ENCODE results near the gene RPS19.
"Not testable (repeated sequence)": the region's sequence is repeated elsewhere in the genome, so short reads cannot be mapped to it uniquely, and the experiment has no call there.

The RPS19 gene

GRCh38 chr19:41901707-41902360, 41.8 kb downstream of the RPS19 start:
- DNase-seq, result no peak

DNA sequence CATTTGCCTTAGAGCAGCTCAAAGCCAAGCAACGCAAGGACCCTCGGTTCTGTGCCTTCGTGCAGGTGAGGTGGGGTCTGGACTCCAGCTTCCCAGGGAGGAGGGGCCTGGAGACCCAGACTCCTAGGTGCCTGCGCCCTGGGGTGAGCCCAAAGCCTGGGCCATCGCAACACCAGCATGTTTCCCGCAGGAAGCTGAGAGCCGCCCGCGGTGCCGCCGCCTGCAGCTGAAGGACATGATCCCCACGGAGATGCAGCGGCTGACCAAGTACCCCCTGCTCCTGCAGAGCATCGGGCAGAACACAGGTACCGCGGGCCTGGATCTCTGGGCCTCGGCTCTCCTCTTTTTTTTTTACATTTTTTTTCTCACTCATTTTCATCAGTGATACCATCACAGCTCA, 42.5 kb downstream of the RPS19 start:
- no peak for DNase-seq

DNA sequence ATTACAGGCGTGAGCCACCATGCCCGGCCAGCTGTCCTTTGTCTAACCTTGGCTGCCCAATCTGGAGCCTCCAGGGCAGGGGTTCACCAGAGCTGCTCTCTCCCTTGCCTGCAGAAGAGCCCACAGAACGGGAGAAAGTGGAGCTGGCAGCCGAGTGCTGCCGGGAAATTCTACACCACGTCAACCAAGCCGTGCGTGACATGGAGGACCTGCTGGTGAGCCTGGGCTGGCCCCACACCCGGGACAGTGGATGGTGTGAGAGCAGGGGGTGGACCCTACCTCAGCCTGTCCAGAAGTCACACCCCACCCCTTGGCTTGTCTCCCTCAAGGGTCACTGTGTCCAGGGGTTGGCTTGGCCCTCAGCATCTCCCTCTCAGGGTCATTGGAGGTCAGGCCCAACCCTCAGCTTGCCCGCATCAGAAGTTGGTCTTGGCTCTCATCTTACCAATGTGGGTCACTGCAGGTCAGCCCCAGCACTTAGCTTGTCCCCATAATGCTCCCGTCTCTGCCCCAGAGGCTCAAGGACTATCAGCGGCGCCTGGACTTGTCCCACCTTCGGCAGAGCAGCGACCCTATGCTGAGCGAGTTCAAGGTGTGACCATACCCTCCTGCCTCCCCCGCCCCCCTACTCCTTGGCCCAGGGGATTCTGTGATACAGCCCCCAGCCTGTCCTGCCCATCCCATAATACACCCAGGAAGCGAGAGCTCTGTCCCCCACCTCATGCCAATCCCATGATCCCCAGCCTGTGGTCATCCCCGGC, 43.3 kb downstream of the RPS19 start:
- no peak for DNase-seq

- DNase-seq, result no peak
Observed at GRCh38 chr19:41904118-41904870, 44.2 kb downstream of the RPS19 start.

- no peak for DNase-seq
Observed at GRCh38 chr19:41905273-41906002, 45.4 kb downstream of the RPS19 start.

- DNase-seq, result no peak
Observed at GRCh38 chr19:41906271-41906670, 46.2 kb downstream of the RPS19 start.

- no peak for DNase-seq
Observed at GRCh38 chr19:41906916-41907680, 47.0 kb downstream of the RPS19 start.

DNA sequence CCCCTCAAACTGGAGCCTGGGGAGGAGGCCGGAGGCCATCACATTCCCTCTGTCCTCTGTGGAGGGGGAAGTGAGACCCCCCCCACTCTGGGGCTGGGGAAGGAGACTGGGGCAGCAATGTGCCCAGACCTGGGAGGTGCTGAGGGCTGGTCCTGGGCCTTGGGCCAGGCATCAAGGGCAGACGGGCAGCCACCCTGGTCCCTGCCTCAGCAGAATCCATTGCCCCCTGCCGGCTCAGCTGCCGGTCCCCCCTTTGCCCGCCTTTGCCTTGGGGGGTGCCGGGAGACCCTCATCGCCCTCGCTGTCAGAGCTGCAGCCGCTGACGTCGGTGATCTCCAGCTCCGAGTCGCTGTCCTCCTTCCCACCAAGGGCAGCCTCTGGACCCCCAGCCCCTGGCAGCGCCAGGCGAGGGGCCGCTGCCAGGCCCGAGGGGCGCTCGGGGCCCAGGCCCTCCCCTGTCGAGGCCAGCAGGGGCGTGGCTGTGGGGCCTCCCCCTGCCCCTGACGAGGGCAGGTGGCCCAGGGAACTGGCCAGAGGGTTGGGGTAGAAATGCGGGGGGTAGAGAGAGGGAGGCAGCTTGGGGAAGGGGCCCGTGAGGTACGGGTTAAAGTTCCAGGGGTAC, 48.0 kb downstream of the RPS19 start:
- no peak for DNase-seq

GRCh38 chr19:41908724-41909464, 48.8 kb downstream of the RPS19 start:
- no peak for DNase-seq

DNA sequence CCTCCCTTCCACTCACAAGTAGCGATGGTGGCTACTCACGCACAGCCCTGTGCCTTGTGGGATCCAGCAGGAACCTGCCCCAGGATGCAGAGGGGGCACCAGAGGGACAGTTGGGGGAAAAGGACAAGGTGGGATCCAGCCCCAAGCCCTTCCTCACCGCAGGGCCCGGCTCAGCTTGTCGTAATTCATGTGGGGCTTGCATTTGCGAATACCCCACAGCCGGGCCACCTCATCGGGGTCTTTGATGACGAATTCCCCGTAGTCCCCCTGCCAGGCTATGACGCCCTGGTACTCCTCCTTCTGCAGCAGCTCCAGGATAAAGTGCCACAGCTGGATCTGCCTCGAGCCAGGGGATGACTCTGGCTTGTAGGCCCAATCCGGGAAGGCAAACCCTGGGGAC, 49.7 kb downstream of the RPS19 start:
- no peak for DNase-seq

DNA sequence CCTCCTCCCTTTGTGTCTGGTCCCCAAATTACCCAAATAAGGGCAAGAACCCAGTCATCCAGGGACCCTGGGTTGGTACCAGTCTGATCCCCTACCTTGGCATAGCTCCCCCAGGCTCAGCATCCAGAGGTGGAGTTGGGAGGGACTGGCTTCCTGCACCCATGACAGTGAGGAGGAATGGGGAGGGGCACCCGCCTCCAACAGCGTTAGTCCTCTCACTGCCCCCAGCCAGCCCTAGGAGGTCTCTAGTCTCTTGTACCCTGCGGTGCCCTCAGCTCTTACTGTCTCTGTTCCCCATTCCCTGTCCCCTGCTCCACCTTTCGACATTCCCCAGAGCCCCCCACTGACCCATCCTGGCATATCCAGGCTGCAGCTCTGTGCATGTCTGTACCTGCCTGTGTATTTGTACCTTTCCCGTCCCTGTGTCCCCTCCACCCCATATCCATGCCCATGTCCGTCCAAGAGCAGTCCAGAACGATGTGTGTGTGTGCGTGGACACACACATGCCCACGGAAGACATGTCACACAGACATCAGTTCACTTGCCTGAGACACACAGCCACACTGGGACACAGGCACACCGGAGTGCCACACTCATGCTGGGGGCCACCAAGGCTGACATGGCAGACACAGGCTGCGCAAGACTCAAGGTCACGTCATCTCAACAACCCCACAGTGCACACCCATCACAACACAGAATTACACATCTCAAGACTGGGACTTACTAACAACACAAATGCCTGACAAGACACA, 50.4 kb downstream of the RPS19 start:
- no peak for DNase-seq

DNA sequence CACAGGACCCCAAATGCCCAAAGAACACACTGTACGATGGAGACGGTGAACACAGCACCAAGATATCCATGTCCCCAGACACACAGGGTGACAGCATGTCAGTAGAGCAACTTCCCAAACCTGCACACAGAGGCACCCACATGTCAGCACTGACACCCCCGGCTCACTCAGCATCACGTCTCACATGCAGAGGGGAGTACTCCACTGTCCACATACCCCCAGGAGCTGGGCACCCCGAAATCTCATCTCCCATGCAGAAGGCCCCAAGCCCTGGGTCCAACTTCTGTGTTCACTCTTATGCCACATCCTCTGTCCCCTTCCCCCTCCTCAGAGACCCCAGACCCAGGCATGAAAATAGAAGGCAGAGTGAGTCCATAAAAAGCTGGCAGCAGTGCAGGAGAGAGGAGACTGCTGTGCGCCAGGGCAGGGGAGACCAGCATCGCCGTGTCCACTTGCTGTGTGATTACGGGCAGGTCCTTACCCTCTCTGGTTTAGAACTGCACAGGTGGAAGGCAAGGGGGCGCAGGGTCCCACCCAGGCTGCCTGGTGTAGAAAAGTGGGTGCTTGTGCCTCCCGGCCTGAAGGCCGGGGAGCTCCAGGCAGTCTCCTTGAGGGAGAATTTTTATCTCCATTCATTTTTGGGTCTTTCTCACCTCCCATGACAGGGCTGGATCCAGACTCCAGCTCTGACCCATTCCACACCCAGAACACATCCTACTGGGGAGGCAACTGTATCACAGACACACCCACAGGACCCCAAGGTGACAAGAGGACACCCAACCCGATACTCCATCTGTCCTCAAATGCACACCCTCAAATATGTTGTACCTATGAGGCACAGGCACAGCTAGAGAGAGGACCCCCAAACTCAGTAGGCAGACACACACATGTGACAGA, 51.2 kb downstream of the RPS19 start:
- DNase-seq, result no peak

- DNase-seq, result no peak
Observed at GRCh38 chr19:41911889-41912731, 52.1 kb downstream of the RPS19 start.

DNA sequence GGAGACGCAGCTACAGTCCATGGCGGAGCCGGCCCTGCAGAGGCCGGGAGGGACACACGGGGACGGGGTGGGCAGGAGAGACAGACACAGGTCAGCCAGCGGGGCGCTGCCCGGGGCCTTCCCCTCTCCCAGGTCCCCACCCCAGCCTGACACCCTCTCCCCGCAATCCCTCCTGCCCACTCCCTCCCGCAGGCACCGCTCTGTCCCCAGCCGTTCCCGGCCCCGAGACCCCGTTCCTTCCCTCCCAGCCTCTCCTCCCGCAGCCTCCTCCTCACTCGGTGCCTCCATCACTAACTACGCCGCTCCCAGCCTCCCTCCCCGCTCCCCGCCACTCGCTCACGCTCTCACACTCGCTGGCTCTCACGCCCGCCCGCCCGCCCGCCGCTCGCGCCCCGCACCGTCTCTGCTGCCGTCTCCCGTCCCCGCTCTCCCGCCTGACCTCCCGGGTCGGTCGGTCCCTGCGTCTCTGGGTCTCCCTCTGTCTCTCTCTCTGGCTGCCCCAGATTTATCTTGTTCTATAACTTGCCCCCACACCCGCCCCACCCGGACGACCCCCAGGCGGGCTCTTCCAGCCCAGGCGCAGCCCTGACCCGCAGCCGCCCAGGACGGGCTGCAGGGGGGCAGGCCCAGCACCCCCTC, 53.0 kb downstream of the RPS19 start:
- DNase-seq, result no peak

GRCh38 chr19:41913538-41914423, 53.7 kb downstream of the RPS19 start:
- DNase-seq, result no peak

- not testable (repeated sequence) for DNase-seq
Observed at GRCh38 chr19:41914424-41914834, 54.4 kb downstream of the RPS19 start.
